Right lobe of liver (tissue), 4 donors: ENCODE results near the gene PABPN1.

Source experiments
- CTCF ChIP-seq, 4 donors: fragments of 200-600 bp in 3 of 4; fragments of 450-650 bp in 1 of 4; IDR thresholded peaks; one replicate each; pipeline versions ENCODE4 v1.5.1 to v1.8.0; 2016 to 2022; ENCODE audit warnings: antibody characterized with exemption in 4 of 4, mild to moderate bottlenecking in 2 of 4
- POLR2A ChIP-seq: fragments of 450-650 bp; IDR thresholded peaks from one replicate; pipeline ENCODE4 v1.6.1; 2017; ENCODE audit warnings: antibody characterized with exemption, mild to moderate bottlenecking
- donor health status: DM: no; HTN: no; CAD: no.
- donor health status: DM: no; HTN: no; CAD: no.
- donor health status: DM: no; HTN: yes; CAD: no.

GRCh38 chr14:23346693-23347405, 25.6 kb downstream of the PABPN1 start:
- TF ChIP-seq CTCF (IDR thresholded peaks at IDR 0.05) (no peak), POLR2A (no peak)
